ENCODE results near the gene COX8A. TPM values are rescaled to one million over a fixed set of nuclear protein-coding genes. Genes with fewer than 3 reads are reported as not detected.

The COX8A gene
- total and polyA plus RNA-seq, 10 of the 15 experiments (the other 5 are each of a cell fraction or from before 2014, with no cell fraction given) = 243 to 1,476 (median 522) TPM

GRCh38 chr11:64007160-64007628 is 32.8 kb downstream of the COX8A start:
- ChIA-PET POLR2A (no interaction called here), SMC1A (ENCODE audit: uncharacterized antibody, unreplicated experiment) (no interaction called here), RAD21 (ENCODE audit: unreplicated experiment) (no interaction called here), CTCF (no interaction called here)
- H3K36me3 ChIP-seq (ENCODE audit: control insufficient read depth in 2 of 2, insufficient read depth in 2 of 2, low read length in 1 of 2) = no peaks in the 10 kb centered on the region
- no peaks in the 10 kb centered on the region; a peak in 3 of 4 replicates for H3K27me3 ChIP-seq (replicated peaks in 1 of 2; ENCODE audit: control insufficient read depth in 2 of 2, insufficient read depth in 2 of 2, low read length in 1 of 2)
- no peak overlapping the region for H3K4me2 ChIP-seq (ENCODE audit: control insufficient read depth, insufficient read depth)
- H3K4me3 ChIP-seq = no peak overlapping the region
- no peaks in the 10 kb centered on the region for H3K79me2 ChIP-seq (ENCODE audit: control insufficient read depth, insufficient read depth, low read length)
- FAIRE-seq = no peak
- ATAC-seq = no peak; the same call in 2 of the 3 replicates
- no peak overlapping the region for H2AFZ ChIP-seq (ENCODE audit: control insufficient read depth, low read depth, low read length)
- no TSS peak for BruUV-seq (replicated peaks)
- intact Hi-C loops (cut with micrococcal nuclease; ENCODE audit: unreplicated experiment) (no loop called here), in situ Hi-C loops (cut with MboI) (no loop called here)
- TF ChIP-seq ZNF384 (IDR thresholded peaks at IDR 0.05; ENCODE audit: borderline replicate concordance, low read depth, low read length) (no peak), CBX3 (IDR thresholded peaks at IDR 0.05; ENCODE audit: borderline replicate concordance, low read depth) (no peak), RELA (IDR thresholded peaks at IDR 0.05; ENCODE audit: borderline replicate concordance, partially characterized antibody) (no peak), BHLHE40 (IDR thresholded peaks at IDR 0.05; ENCODE audit: borderline replicate concordance in 1 of 2, low read depth in 2 of 2, low read length in 1 of 2) (no peak), SPI1 (IDR thresholded peaks at IDR 0.05; ENCODE audit: borderline replicate concordance, insufficient read depth, low read depth, low read length) (no peak), SIX5 (IDR thresholded peaks at IDR 0.05; ENCODE audit: low read depth, low read length, severe bottlenecking) (no peak)
- no peaks in the 10 kb centered on the region for H3K4me1 ChIP-seq (ENCODE audit: control insufficient read depth, insufficient read depth, low read length)
- H3K9me3 ChIP-seq (replicated peaks; ENCODE audit: control insufficient read depth, insufficient read depth, low read length) = peaks cover 3% of the 10 kb centered on the region; the same call in 2 of the 3 replicates
- no peak overlapping the region for H3K27ac ChIP-seq (ENCODE audit: control insufficient read depth, insufficient read depth)
- H4K20me1 ChIP-seq (ENCODE audit: control insufficient read depth, insufficient read depth) = no peaks in the 10 kb centered on the region; the same call in 1 of the 2 replicates
- no peak overlapping the region for H3K9ac ChIP-seq (ENCODE audit: control insufficient read depth, insufficient read depth, low read length)
- no peak for DNase-seq (ENCODE audit: low read depth, low spot score)
- 19% methylated on average over 27 of the region's 27 CpGs for WGBS (ENCODE audit: insufficient coverage, insufficient replicate concordance, low lambda C conversion rate, missing lambda C conversion rate)

- no peak overlapping the region for H2AFZ ChIP-seq (ENCODE audit: control insufficient read depth, low read depth, low read length)
- BruUV-seq (replicated peaks) = no TSS peak
- H3K27me3 ChIP-seq (replicated peaks in 1 of 2; ENCODE audit: control insufficient read depth in 2 of 2, insufficient read depth in 2 of 2, low read length in 1 of 2) = no peaks in the 10 kb centered on the region; a peak in 3 of 4 replicates
- FAIRE-seq (no peak), ATAC-seq (peak; percentile 61), DNase-seq (ENCODE audit: low read depth, low spot score) (no peak)
- ChIA-PET CTCF (no interaction called here), POLR2A (no interaction called here), RAD21 (ENCODE audit: unreplicated experiment) (no interaction called here), SMC1A (ENCODE audit: uncharacterized antibody, unreplicated experiment) (no interaction called here)
- no peaks in the 10 kb centered on the region for H3K4me1 ChIP-seq (ENCODE audit: control insufficient read depth, insufficient read depth, low read length)
- 33% methylated on average over 40 of the region's 40 CpGs for WGBS (ENCODE audit: insufficient coverage, insufficient replicate concordance, low lambda C conversion rate, missing lambda C conversion rate)
- no peaks in the 10 kb centered on the region for H3K36me3 ChIP-seq (ENCODE audit: control insufficient read depth in 2 of 2, insufficient read depth in 2 of 2, low read length in 1 of 2)
- H3K27ac ChIP-seq (ENCODE audit: control insufficient read depth, insufficient read depth) = no peak overlapping the region
- H3K9ac ChIP-seq (ENCODE audit: control insufficient read depth, insufficient read depth, low read length) = no peak overlapping the region
- in situ Hi-C loops (cut with MboI) = no loop called here
- H3K4me2 ChIP-seq (ENCODE audit: control insufficient read depth, insufficient read depth) = no peak overlapping the region
- no peaks in the 10 kb centered on the region for H3K79me2 ChIP-seq (ENCODE audit: control insufficient read depth, insufficient read depth, low read length)
- H3K9me3 ChIP-seq (replicated peaks; ENCODE audit: control insufficient read depth, insufficient read depth, low read length) = peaks cover 3% of the 10 kb centered on the region; the same call in 2 of the 3 replicates
- intact Hi-C loops (cut with micrococcal nuclease; ENCODE audit: unreplicated experiment) = no loop called here
- no peak overlapping the region for H3K4me3 ChIP-seq
- H4K20me1 ChIP-seq (ENCODE audit: control insufficient read depth, insufficient read depth) = no peaks in the 10 kb centered on the region; the same call in 1 of the 2 replicates
- TF ChIP-seq ZNF207 (IDR thresholded peaks at IDR 0.05; ENCODE audit: borderline replicate concordance) (no peak), RAD51 (IDR thresholded peaks at IDR 0.05) (no peak), EED (IDR thresholded peaks at IDR 0.05; ENCODE audit: low read depth) (no peak), USF1 (IDR thresholded peaks at IDR 0.05; ENCODE audit: borderline replicate concordance, extremely low read length, insufficient read depth, low read depth, low read length) (no peak), CEBPB (IDR thresholded peaks at IDR 0.05; ENCODE audit: borderline replicate concordance in 1 of 2, low read depth in 2 of 2, low read length in 2 of 2) (no peak)
- TF ChIP-seq, protein P1, sequence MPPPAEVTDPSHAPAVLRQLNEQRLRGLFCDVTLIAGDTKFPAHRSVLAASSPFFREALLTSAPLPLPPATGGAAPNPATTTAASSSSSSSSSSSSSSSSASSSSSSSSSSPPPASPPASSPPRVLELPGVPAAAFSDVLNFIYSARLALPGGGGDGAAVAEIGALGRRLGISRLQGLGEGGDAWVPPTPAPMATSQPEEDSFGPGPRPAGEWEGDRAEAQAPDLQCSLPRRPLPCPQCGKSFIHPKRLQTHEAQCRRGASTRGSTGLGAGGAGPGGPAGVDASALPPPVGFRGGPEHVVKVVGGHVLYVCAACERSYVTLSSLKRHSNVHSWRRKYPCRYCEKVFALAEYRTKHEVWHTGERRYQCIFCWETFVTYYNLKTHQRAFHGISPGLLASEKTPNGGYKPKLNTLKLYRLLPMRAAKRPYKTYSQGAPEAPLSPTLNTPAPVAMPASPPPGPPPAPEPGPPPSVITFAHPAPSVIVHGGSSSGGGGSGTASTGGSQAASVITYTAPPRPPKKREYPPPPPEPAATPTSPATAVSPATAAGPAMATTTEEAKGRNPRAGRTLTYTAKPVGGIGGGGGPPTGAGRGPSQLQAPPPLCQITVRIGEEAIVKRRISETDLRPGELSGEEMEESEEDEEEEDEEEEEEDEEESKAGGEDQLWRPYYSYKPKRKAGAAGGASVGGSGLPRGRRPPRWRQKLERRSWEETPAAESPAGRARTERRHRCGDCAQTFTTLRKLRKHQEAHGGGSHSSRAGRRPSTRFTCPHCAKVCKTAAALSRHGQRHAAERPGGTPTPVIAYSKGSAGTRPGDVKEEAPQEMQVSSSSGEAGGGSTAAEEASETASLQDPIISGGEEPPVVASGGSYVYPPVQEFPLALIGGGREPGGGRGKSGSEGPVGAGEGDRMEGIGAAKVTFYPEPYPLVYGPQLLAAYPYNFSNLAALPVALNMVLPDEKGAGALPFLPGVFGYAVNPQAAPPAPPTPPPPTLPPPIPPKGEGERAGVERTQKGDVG (CRISPR knock-in tag; IDR thresholded peaks at IDR 0.05) = no peak
Measured at GRCh38 chr11:64007629-64008282, 33.3 kb downstream of the COX8A start.
